NOMO-1 (cell line): ENCODE data around the gene OR2H2.
A peak's percentile ranks its signal among the peaks of the same experiment; 100 is the strongest.

Source experiments
- DNase-seq, 2 experiments: peaks; one replicate each; lab custom pipeline; 2025; ENCODE audit not compliant: unreplicated experiment in 2 of 2; lab: John Stamatoyannopoulos, UW

Gene OR2H2

GRCh38 chr6:29584821-29585220 lies at the start of gene OR2H2:
OR2H2 (plus strand) TSS chr6:29585121; CDS start chr6:29587945, 2,824 bp downstream.
- DNase-seq, result no peak

GRCh38 chr6:29537714-29538403 lies 47.1 kb upstream of the OR2H2 start:
- DNase-seq, result no peak

- DNase-seq, result no peak
Observed at GRCh38 chr6:29547573-29547972, 37.3 kb upstream of the OR2H2 start.

- peak; percentile 13 to 68 for DNase-seq
Observed at GRCh38 chr6:29552512-29553051, 32.3 kb upstream of the OR2H2 start.

- DNase-seq, result peak; percentile 17 to 45
Observed at GRCh38 chr6:29553268-29554057, 31.5 kb upstream of the OR2H2 start.

- no peak for DNase-seq
Observed at GRCh38 chr6:29554764-29555163, 30.2 kb upstream of the OR2H2 start.

GRCh38 chr6:29557320-29557719 lies 27.6 kb upstream of the OR2H2 start:
- DNase-seq, result no peak

GRCh38 chr6:29558439-29559079 lies 26.4 kb upstream of the OR2H2 start:
- DNase-seq, result no peak

- no peak for DNase-seq
Observed at GRCh38 chr6:29559524-29560287, 25.2 kb upstream of the OR2H2 start, which contains the start of gene UBD. UBD (minus strand) TSS chr6:29559732; CDS start chr6:29559701, 31 bp downstream.

GRCh38 chr6:29561091-29561490 lies 23.8 kb upstream of the OR2H2 start:
- no peak for DNase-seq

- no peak for DNase-seq
Observed at GRCh38 chr6:29561606-29562181, 23.2 kb upstream of the OR2H2 start.

- peak in 1 of 2 experiments; percentile 5 for DNase-seq
Observed at GRCh38 chr6:29563435-29563965, 21.4 kb upstream of the OR2H2 start.

- no peak for DNase-seq
Observed at GRCh38 chr6:29564875-29565274, 20.0 kb upstream of the OR2H2 start.

- no peak for DNase-seq
Observed at GRCh38 chr6:29566856-29567255, 18.1 kb upstream of the OR2H2 start.

- DNase-seq, result no peak
Observed at GRCh38 chr6:29567541-29567940, 17.4 kb upstream of the OR2H2 start.

- no peak for DNase-seq
Observed at GRCh38 chr6:29567991-29568390, 16.9 kb upstream of the OR2H2 start.

GRCh38 chr6:29576056-29576455 lies 8.9 kb upstream of the OR2H2 start:
- DNase-seq, result no peak

GRCh38 chr6:29577544-29577943 lies 7.4 kb upstream of the OR2H2 start:
- DNase-seq, result no peak

GRCh38 chr6:29589423-29590048 lies 4.6 kb downstream of the OR2H2 start:
- peak; percentile 21 to 28 for DNase-seq
